A549 (cell line): ENCODE results near the gene NDUFV2. TPM values are rescaled to one million over a fixed set of nuclear protein-coding genes. Genes with fewer than 3 reads are reported as not detected.

Experiments used
- ATAC-seq, 2 experiments: fragments of 200-7000 bp in 1 of 2; fragments of >200 bp in 1 of 2; cut with Nextera tagmentation in 1 of 2; cut with Tn5 transposase in 1 of 2; 3 replicates each; pipeline versions ENCODE4 v1.8.0 to v1.9.1; 2018 to 2020; ENCODE audit warnings: mild to moderate bottlenecking in 1 of 2, moderate library complexity in 1 of 2
- CTCF ChIA-PET: fragments of 300-600 bp; sonication (Branson Sonifier 250); formaldehyde crosslinking; extraction: SDS; loops from one replicate; lab custom pipeline; 2021; ENCODE audit warnings: antibody characterized with exemption, inconsistent platforms; lab: Yijun Ruan, JAX
- POLR2A ChIA-PET: fragments of 350-600 bp; formaldehyde crosslinking; extraction: SDS; loops from one replicate; lab custom pipeline; 2021; ENCODE audit warnings: antibody characterized with exemption, inconsistent platforms; lab: Yijun Ruan, JAX
- DNase-seq, 2 experiments: peaks; one replicate each; pipeline versions ENCODE4 v3.0.0 to v3.0.0-alpha.2; 2011 to 2016; ENCODE audit warnings: low read depth in 1 of 2, low spot score in 1 of 2
- FAIRE-seq: peaks from 2 replicates; lab custom pipeline; 2011; peaks lifted over from hg19 to GRCh38; lab: Jason Lieb, UNC
- H3K27ac ChIP-seq, 2 experiments: fragments of >200 bp; sonication (Bioruptor Twin); formaldehyde crosslinking; 3 replicates each; pipeline ENCODE4 v1.5.1; 2016 to 2017
- H3K4me1 ChIP-seq: fragments of >200 bp; sonication (Bioruptor Twin); formaldehyde crosslinking; 3 replicates; pipeline ENCODE4 v1.6.1; 2016
- H3K4me2 ChIP-seq: fragments of >200 bp; sonication (Bioruptor Twin); formaldehyde crosslinking; 3 replicates; pipeline ENCODE4 v1.6.1; 2016
- H3K4me3 ChIP-seq: fragments of >200 bp; sonication (Bioruptor Twin); formaldehyde crosslinking; 3 replicates; pipeline ENCODE4 v1.5.1; 2016
- H3K9me3 ChIP-seq: fragments of >200 bp; sonication (Bioruptor Twin); formaldehyde crosslinking; 3 replicates; pipeline ENCODE4 v1.6.1; 2016
- ATOH8 ChIP-seq: fragments of 250-450 bp; sonication (Bioruptor Pico); IDR thresholded peaks from 2 replicates; pipeline ENCODE4 v1.5.0; 2020; ENCODE audit warnings: low read depth, mild to moderate bottlenecking, moderate library complexity
- CBX2 ChIP-seq: fragments of 200-600 bp; sonication (generic); IDR thresholded peaks from 2 replicates; pipeline ENCODE4 v1.6.1; 2016; ENCODE audit warnings: low read depth, mild to moderate bottlenecking, borderline replicate concordance
- CBX8 ChIP-seq: fragments of 200-600 bp; sonication (generic); IDR thresholded peaks from 2 replicates; pipeline ENCODE4 v1.6.1; 2016
- CEBPB ChIP-seq, 2 experiments: fragments of >200 bp in 1 of 2; sonication (Bioruptor Twin) in 1 of 2; formaldehyde crosslinking in 1 of 2; IDR thresholded peaks; 2 replicates each; pipeline ENCODE4 v1.6.1; 2012 to 2016
- CHD2 ChIP-seq: fragments of 150-350 bp; IDR thresholded peaks from 2 replicates; pipeline ENCODE4 v1.6.1; 2014; ENCODE audit warnings: low read length; ENCODE audit not compliant: partially characterized antibody
- CHD4 ChIP-seq: fragments of 200-600 bp; sonication (generic); IDR thresholded peaks from 2 replicates; pipeline ENCODE4 v1.6.1; 2016; ENCODE audit warnings: antibody characterized with exemption, mild to moderate bottlenecking, borderline replicate concordance
- E2F6 ChIP-seq: IDR thresholded peaks from 2 replicates; pipeline ENCODE4 v1.6.1; 2012; ENCODE audit warnings: low read depth, borderline replicate concordance
- ELK1 ChIP-seq: fragments of 150-350 bp; IDR thresholded peaks from 2 replicates; pipeline ENCODE4 v1.6.1; 2014; ENCODE audit warnings: low read depth, mild to moderate bottlenecking, low read length
- FOSL2 ChIP-seq, 2 experiments: fragments of 450-650 bp in 1 of 2; fragments of >200 bp in 1 of 2; sonication (Bioruptor Twin) in 1 of 2; formaldehyde crosslinking; IDR thresholded peaks; 2 replicates each; pipeline versions ENCODE4 v1.5.0 to v1.6.1; 2016 to 2020; ENCODE audit warnings: mild to moderate bottlenecking in 1 of 2, moderate library complexity in 1 of 2
- HES2 ChIP-seq: fragments of >200 bp; sonication (Bioruptor Twin); formaldehyde crosslinking; IDR thresholded peaks from 2 replicates; pipeline ENCODE4 v1.6.1; 2016
- HOXB13 ChIP-seq: fragments of 250-450 bp; sonication (Bioruptor Pico); IDR thresholded peaks from 2 replicates; pipeline ENCODE4 v1.5.0; 2020; ENCODE audit warnings: low read depth, mild to moderate bottlenecking, moderate library complexity
- HOXB5 ChIP-seq: fragments of 250-450 bp; sonication (Bioruptor Pico); IDR thresholded peaks from 2 replicates; pipeline ENCODE4 v1.5.0; 2020; ENCODE audit warnings: mild to moderate bottlenecking, moderate library complexity
- JUN ChIP-seq, 2 experiments: fragments of >200 bp; sonication (Bioruptor Twin); formaldehyde crosslinking; IDR thresholded peaks; 2 replicates in 1 of 2; 3 replicates in 1 of 2; pipeline ENCODE4 v1.6.1; 2016 to 2017
- JUNB ChIP-seq: fragments of >200 bp; sonication (Bioruptor Twin); formaldehyde crosslinking; IDR thresholded peaks from 2 replicates; pipeline ENCODE4 v1.6.1; 2016
- KDM1A ChIP-seq: fragments of 200-600 bp; sonication (generic); IDR thresholded peaks from 2 replicates; pipeline ENCODE4 v1.6.1; 2016; ENCODE audit warnings: low read depth, mild to moderate bottlenecking
- KDM5A ChIP-seq: fragments of 200-600 bp; sonication (generic); IDR thresholded peaks from 2 replicates; pipeline ENCODE4 v1.6.1; 2016; ENCODE audit warnings: antibody characterized with exemption, mild to moderate bottlenecking
- MAFK ChIP-seq: fragments of 450-650 bp; IDR thresholded peaks from 2 replicates; pipeline ENCODE4 v1.6.1; 2014; ENCODE audit not compliant: partially characterized antibody
- MAZ ChIP-seq: fragments of 150-350 bp; IDR thresholded peaks from 2 replicates; pipeline ENCODE4 v1.6.1; 2014; ENCODE audit warnings: antibody characterized with exemption, low read depth, low read length, borderline replicate concordance
- MYC ChIP-seq: IDR thresholded peaks from 2 replicates; pipeline ENCODE4 v1.6.1; 2012; ENCODE audit warnings: mild to moderate bottlenecking, inconsistent platforms, low read length, improper control_type of control experiment, borderline replicate concordance
- PBX3 ChIP-seq: IDR thresholded peaks from 2 replicates; pipeline ENCODE4 v1.6.1; 2012
- PHF8 ChIP-seq: fragments of 200-600 bp; sonication (generic); IDR thresholded peaks from 2 replicates; pipeline ENCODE4 v1.6.1; 2016; ENCODE audit warnings: low read depth, mild to moderate bottlenecking, antibody characterized with exemption, moderate library complexity, borderline replicate concordance
- POLR2A ChIP-seq: IDR thresholded peaks from 2 replicates; pipeline ENCODE4 v1.6.1; 2012; ENCODE audit warnings: mild to moderate bottlenecking, low read length
- RCOR1 ChIP-seq: fragments of 150-350 bp; IDR thresholded peaks from 2 replicates; pipeline ENCODE4 v1.6.1; 2014; ENCODE audit warnings: antibody characterized with exemption, low read length, low read depth
- RFX5 ChIP-seq: fragments of 450-650 bp; IDR thresholded peaks from 2 replicates; pipeline ENCODE4 v1.7.1; 2014; ENCODE audit warnings: antibody characterized with exemption, mild to moderate bottlenecking, moderate library complexity
- RNF2 ChIP-seq: fragments of 200-600 bp; sonication (generic); IDR thresholded peaks from 2 replicates; pipeline ENCODE4 v1.6.1; 2016; ENCODE audit warnings: low read depth, mild to moderate bottlenecking, antibody characterized with exemption, moderate library complexity, borderline replicate concordance
- SMC3 ChIP-seq: fragments of >200 bp; sonication (Bioruptor Twin); formaldehyde crosslinking; IDR thresholded peaks from 3 replicates; pipeline ENCODE4 v1.6.1; 2018; ENCODE audit warnings: inconsistent platforms
- SREBF2 ChIP-seq: fragments of 450-650 bp; IDR thresholded peaks from 2 replicates; pipeline ENCODE4 v1.6.1; 2014; ENCODE audit warnings: mild to moderate bottlenecking, moderate library complexity
- TP53 ChIP-seq: fragments of 250-450 bp; sonication (Bioruptor Pico); IDR thresholded peaks from 2 replicates; pipeline ENCODE4 v1.5.0; 2021; ENCODE audit warnings: mild to moderate bottlenecking, moderate library complexity
- USF2 ChIP-seq: fragments of 450-650 bp; IDR thresholded peaks from 2 replicates; pipeline ENCODE4 v1.6.1; 2014; ENCODE audit warnings: antibody characterized with exemption
- WGBS: methylation state at CpG from one replicate; pipeline ENCODE4 v1.1.6; 2017; ENCODE audit errors: missing lambda C conversion rate; 5-methylcytosine and 5-hydroxymethylcytosine counted together
- polyA plus RNA-seq, 4 experiments: library from polyadenylated mRNA; depleted of rRNA in 3 of 4; stranded (reverse); fragments of >200 nt; fragmentation: RNase III in 1 of 4; extraction: RNeasy Plus Mini Kit Qiagen cat#74134 plus additional on column Dnase treatment in 1 of 4; gene quantifications; 2 replicates in 3 of 4; 3 replicates in 1 of 4; pipeline ENCODE4 v1.2.3, GENCODE V29; 2011 to 2017

NDUFV2 gene
- polyA plus RNA-seq, 2 of the 4 experiments (the other 2 are of a cell fraction): 115 to 180 TPM

GRCh38 chr18:9113468-9114149, 11.1 kb downstream of the NDUFV2 start:
- CTCF ChIA-PET: interaction anchor here (0.6 to 1.6 kb wide), 2 partner anchors 10 to 25 kb away, joined by 4 to 6 read pairs; no protein-coding TSS in a partner anchor
- FAIRE-seq: no peak
- POLR2A ChIA-PET: no interaction called here

GRCh38 chr18:9115984-9116383, 13.5 kb downstream of the NDUFV2 start:
- H3K27ac ChIP-seq: no peak overlapping the region
- no peak for TF ChIP-seq HOXB13 (CRISPR knock-in tag)
- TF ChIP-seq CHD2: no peak
- no peak for TF ChIP-seq PHF8
- TF ChIP-seq CBX8: no peak
- no peak for TF ChIP-seq HOXB5 (CRISPR knock-in tag)
- TF ChIP-seq RCOR1: no peak
- TF ChIP-seq RFX5: no peak
- no peak for TF ChIP-seq CEBPB (IDR thresholded peaks at IDR 0.05)
- no peak for TF ChIP-seq JUNB
- TF ChIP-seq KDM5A: no peak
- no peak for TF ChIP-seq FOSL2 (IDR thresholded peaks at IDR 0.05)
- TF ChIP-seq FOSL2 (CRISPR knock-in tag; IDR thresholded peaks at IDR 0.05): no peak
- no peak for TF ChIP-seq USF2
- no peak for TF ChIP-seq POLR2A
- TF ChIP-seq E2F6: no peak
- no peak for TF ChIP-seq MAFK
- TF ChIP-seq PBX3: no peak
- no peak for TF ChIP-seq RNF2
- no peak for TF ChIP-seq KDM1A
- TF ChIP-seq HES2: no peak
- no peak for TF ChIP-seq ELK1

More at GRCh38 chr18:9113468-9114149, 11.1 kb downstream of the NDUFV2 start:
- Histone ChIP-seq H3K9me3 (no peaks in the 10 kb centered on the region), H3K27ac (no peak overlapping the region), H3K4me3 (no peak overlapping the region), H3K4me2 (no peak overlapping the region), H3K4me1 (peaks cover 38% of the 10 kb centered on the region)
- TF ChIP-seq MYC (no peak), SREBF2 (no peak), CHD4 (no peak), MAFK (no peak), KDM5A (no peak), CBX8 (no peak), JUN (IDR thresholded peaks at IDR 0.05) (no peak), CBX2 (no peak), KDM1A (no peak), HOXB5 (CRISPR knock-in tag) (no peak), RNF2 (no peak), MAZ (no peak), ATOH8 (CRISPR knock-in tag) (no peak), TP53 (no peak), HOXB13 (CRISPR knock-in tag) (no peak), SMC3 (no peak)
- ATAC-seq: no peak
- DNase-seq: no peak
- WGBS: 78% methylated on average over 7 of the region's 7 CpGs

More at GRCh38 chr18:9115984-9116383, 13.5 kb downstream of the NDUFV2 start:
- H3K4me3 ChIP-seq: no peak overlapping the region
- DNase-seq: no peak
- ChIA-PET CTCF (no interaction called here), POLR2A (no interaction called here)
- no peak for ATAC-seq
- no peak for FAIRE-seq
- H3K9me3 ChIP-seq: no peaks in the 10 kb centered on the region
- H3K4me2 ChIP-seq: no peak overlapping the region
- peaks cover 37% of the 10 kb centered on the region for H3K4me1 ChIP-seq
